Measurements from ENCODE around the gene CDH22. TPM values are rescaled to one million over a fixed set of nuclear protein-coding genes. Genes with fewer than 3 reads are reported as not detected.

Gene CDH22
- total and polyA plus RNA-seq, 9 of the 15 experiments (the other 6 are each of a cell fraction or from before 2014, with no cell fraction given), result 0.07 to 0.08 TPM; not detected in 7

- Histone ChIP-seq H3K9ac (ENCODE audit: insufficient read depth in 1 of 2, low read depth in 2 of 2, low read length in 2 of 2) (no peak overlapping the region), H3K9me1 (ENCODE audit: control insufficient read depth, insufficient read depth, low read length) (no peaks in the 10 kb centered on the region), H3K4me3 (no peak overlapping the region), H3K9me3 (replicated peaks; ENCODE audit: control insufficient read depth, insufficient read depth, low read depth, low read length) (no peaks in the 10 kb centered on the region), H4K20me1 (replicated peaks; ENCODE audit: control insufficient read depth, insufficient read depth, low read length) (0 out of 2 replicates have a peak, but pooled peaks cover 9% of the 10 kb centered on the region), H3K27me3 (ENCODE audit: control insufficient read depth in 2 of 2, insufficient read depth in 2 of 2, low read length in 2 of 2) (peaks cover 31 to 83% of the 10 kb centered on the region in 2 experiments), H3K36me3 (ENCODE audit: control insufficient read depth, insufficient read depth, low read length) (no peaks in the 10 kb centered on the region), H2AFZ (ENCODE audit: low read depth, low read length) (no peak overlapping the region), H3K79me2 (ENCODE audit: control insufficient read depth, insufficient read depth, low read length) (no peaks in the 10 kb centered on the region), H3K27ac (ENCODE audit: extremely low read depth, low read depth, low read length) (no peak overlapping the region), H3K4me2 (ENCODE audit: insufficient read depth, low read length) (no peak overlapping the region), H3K4me1 (replicated peaks in 1 of 2; ENCODE audit: control insufficient read depth in 2 of 2, insufficient read depth in 2 of 2, low read length in 2 of 2) (peaks cover 0 to 34% of the 10 kb centered on the region in 2 experiments; a peak in 3 of 5 replicates)
- FAIRE-seq, result no peak
- CTCF ChIA-PET (ENCODE audit: low intra/inter-chr PET ratio), result interaction anchor here (0.6 kb wide), 1 partner anchor 96 kb away, joined by 3 read pairs; no protein-coding TSS in a partner anchor
- ATAC-seq, result no peak
- POLR2A ChIA-PET, result interaction anchor here (0.6 to 0.8 kb wide), 2 partner anchors 9 to 134 kb away, joined by 3 to 4 read pairs; no protein-coding TSS in a partner anchor
- in situ Hi-C loops (cut with MboI) (loop anchor here (25.0 kb wide), 1 partner anchor 174 kb away; no protein-coding TSS in a partner anchor), intact Hi-C loops (cut with micrococcal nuclease) (no loop called here)
- WGBS (ENCODE audit: insufficient coverage, low coverage, missing lambda C conversion rate), result 2% methylated on average over 5 of the region's 5 CpGs
- no peak for DNase-seq (ENCODE audit: extremely low read depth in 1 of 4, low spot score in 3 of 4)
- no TSS peak for BruUV-seq (replicated peaks)
- TF ChIP-seq E2F6 (IDR thresholded peaks at IDR 0.05; ENCODE audit: borderline replicate concordance in 1 of 2, extremely low read depth in 1 of 2, insufficient read depth in 1 of 2, insufficient read length in 1 of 2, low read depth in 1 of 2, low read length in 1 of 2, poor library complexity in 1 of 2, severe bottlenecking in 1 of 2), result no peak
- TF ChIP-seq CEBPB (tag; IDR thresholded peaks at IDR 0.05), result peak; percentile 62
- no peak for TF ChIP-seq CEBPG (CRISPR knock-in tag; IDR thresholded peaks at IDR 0.05)
- TF ChIP-seq CEBPG (tag; conservative IDR thresholded peaks at IDR 0.05 in 1 of 2, IDR thresholded peaks at IDR 0.05 in 1 of 2), result peak in 1 of 2 experiments; percentile 66; a peak in 2 of 4 replicates
- no peak for TF ChIP-seq ASH1L (IDR thresholded peaks at IDR 0.05; ENCODE audit: borderline replicate concordance, low read depth, partially characterized antibody)
- TF ChIP-seq CREB3 (tag; conservative IDR thresholded peaks at IDR 0.05; ENCODE audit: low read depth), result no peak
- no peak for TF ChIP-seq ZNF41 (CRISPR knock-in tag; conservative IDR thresholded peaks at IDR 0.05)
- TF ChIP-seq DLX4 (CRISPR knock-in tag; IDR thresholded peaks at IDR 0.05), result no peak
- TF ChIP-seq TCFL5 (CRISPR knock-in tag; conservative IDR thresholded peaks at IDR 0.05), result no peak
- no peak for TF ChIP-seq ZSCAN32 (CRISPR knock-in tag; IDR thresholded peaks at IDR 0.05)
- no peak for TF ChIP-seq ZNF778 (CRISPR knock-in tag; IDR thresholded peaks at IDR 0.05)
- no peak for TF ChIP-seq ZZZ3 (IDR thresholded peaks at IDR 0.05)
Observed at GRCh38 chr20:46311039-46311650, 2.8 kb upstream of the CDH22 start.
